Amniotic epithelial cell (primary cell): ENCODE data around the gene RBM22.
A peak's percentile ranks its signal among the peaks of the same experiment; 100 is the strongest.

Experiments used
- DNase-seq: peaks from one replicate; pipeline ENCODE4 v3.0.0-alpha.2; 2010; ENCODE audit warnings: low read depth

Gene RBM22

DNA sequence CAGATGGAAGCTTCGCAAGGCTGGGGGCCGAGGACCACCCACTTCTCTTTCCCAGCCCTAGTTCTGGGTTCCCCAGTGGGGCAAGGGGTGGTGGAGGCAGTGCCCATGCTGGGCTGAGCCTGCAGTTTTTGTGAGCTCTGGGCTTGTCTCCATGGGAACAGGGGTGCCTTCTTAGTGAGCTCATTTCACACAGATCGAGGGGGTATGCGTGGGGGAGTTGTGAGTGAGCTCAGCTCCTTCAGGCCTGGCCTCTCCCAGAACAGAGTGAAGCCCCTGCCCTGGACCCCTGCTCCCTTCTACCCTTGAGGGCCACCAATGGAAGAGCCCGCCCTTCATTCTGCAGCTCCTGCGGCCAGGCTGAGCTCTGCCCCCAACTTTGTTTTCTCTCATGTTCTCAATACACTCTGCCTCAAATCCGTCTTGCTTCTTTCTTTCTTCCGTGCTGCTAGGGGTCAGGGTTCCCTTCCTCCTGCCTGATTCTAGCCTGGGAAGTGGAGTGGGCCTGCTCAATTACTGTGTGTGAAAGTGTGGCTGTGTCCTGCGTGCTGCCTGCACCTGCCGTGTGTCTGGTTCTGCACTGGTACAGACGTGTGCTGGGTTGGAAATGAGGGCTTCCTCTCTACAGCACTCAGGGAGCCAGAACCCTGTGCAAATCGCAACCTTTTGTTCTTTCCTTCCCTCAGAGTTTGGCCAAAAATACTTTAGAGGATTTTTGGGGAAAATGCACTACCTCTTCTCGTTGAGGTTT, 48.8 kb downstream of the RBM22 start:
- DNase-seq: peak; percentile 39

DNA sequence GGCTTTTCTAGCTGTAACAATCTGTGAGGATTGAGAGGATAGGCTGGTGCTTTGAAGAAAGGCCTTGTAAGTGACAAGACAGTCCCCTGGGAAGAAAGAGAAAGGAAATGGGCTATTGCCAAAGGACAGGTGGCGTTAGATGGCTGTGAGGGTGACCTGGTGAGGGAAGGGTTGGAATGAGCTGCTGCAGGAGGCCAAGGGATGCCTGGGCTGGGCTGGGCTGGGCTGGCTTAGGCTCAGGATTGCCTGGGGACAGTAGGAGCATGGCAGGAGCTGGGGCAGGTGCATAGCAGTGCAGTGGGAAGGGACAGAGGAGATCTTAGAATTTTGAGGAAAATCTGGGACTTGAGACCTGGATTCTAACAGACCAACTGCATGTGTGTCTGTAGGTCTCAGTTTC, 49.5 kb downstream of the RBM22 start:
- DNase-seq: no peak

DNA sequence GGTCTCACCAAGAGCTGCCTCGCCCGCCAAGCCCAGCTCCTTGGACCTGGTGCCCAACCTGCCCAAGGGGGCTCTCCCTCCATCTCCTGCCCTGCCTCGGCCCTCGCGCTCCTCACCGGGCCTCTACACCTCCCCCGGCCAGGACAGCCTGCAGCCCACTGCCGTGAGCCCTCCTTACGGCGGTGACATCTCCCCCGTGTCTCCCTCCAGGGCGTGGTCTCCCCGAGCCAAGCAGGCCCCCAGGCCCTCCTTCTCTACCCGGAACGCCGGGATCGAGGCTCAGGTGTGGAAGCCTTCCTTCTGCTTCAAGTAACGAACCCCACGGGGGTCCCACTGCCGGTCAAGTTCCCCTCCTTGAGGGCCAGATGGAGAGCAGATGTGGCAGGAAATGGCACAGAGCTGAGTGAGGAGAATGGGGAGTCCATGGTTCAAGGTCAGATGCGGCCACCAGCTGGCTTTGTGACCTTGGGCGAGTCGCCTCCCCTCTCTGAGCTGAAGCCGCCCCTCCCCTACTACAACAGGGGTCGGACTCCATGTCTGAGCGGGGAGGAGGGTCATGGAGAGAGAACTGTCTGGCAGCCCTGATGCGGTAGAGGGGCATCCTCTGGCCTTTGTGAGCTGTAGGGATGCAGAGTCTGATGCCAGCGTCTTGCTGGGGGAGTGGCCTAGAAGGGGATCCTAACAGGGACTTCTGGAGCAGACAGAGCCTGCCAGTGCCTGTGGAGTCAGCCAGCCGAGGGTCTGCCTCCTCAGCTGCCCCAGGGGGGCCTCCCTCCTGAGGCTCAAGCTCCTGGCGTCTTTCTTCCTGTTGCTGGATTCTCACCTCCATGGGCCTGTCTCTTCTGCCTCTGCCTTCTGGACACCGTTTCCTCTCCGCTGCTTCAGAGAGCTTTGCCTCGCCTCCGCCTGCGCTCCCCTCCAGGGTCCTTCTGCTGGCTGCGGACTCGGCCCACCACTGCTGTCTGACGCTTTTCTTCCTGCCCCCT, 50.5 kb downstream of the RBM22 start:
- DNase-seq: no peak

DNA sequence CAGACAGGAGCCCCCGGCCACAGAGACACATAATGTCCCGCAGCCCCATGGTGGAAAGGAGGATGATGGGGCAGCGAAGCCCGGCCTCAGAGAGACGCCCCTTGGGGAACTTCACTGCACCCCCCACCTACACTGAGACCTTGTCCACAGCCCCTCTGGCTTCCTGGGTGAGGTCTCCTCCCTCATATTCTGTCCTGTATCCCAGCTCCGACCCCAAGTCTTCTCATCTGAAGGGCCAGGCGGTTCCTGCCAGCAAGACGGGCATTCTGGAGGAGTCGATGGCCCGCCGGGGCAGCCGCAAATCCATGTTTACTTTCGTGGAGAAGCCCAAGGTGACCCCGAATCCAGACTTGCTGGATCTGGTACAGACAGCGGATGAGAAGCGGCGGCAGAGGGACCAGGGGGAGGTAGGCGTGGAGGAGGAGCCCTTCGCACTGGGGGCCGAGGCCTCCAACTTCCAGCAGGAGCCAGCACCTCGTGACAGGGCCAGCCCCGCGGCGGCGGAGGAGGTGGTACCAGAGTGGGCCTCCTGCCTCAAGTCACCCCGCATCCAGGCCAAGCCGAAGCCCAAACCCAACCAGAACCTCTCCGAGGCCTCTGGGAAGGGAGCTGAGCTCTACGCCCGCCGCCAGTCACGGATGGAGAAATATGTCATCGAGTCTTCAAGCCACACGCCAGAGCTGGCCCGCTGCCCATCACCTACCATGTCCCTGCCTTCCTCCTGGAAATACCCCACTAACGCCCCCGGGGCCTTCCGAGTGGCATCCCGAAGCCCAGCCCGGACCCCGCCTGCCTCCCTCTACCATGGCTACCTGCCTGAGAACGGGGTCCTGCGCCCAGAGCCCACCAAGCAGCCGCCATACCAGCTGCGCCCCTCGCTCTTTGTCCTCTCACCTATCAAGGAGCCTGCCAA, 51.5 kb downstream of the RBM22 start:
- no peak for DNase-seq

DNA sequence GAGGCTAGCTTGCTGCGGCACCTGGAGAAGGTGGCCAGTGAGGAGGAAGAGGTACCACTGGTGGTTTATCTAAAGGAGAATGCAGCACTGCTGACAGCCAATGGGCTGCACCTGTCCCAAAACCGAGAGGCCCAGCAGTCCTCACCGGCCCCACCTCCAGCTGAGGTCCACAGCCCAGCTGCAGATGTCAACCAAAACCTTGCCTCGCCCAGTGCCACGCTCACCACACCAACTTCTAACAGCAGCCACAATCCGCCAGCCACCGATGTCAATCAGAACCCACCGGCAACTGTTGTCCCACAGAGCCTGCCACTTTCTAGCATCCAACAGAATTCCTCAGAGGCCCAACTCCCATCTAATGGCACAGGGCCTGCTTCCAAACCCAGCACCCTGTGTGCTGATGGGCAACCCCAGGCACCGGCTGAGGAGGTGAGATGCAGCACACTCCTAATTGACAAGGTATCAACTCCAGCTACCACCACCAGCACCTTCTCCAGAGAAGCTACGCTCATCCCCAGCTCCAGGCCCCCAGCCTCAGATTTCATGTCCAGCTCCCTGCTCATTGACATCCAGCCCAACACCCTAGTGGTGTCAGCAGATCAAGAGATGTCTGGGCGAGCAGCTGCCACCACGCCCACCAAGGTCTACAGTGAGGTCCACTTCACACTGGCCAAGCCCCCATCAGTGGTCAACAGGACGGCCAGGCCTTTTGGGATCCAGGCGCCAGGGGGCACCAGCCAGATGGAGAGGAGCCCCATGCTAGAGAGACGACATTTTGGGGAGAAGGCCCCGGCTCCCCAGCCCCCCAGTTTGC, 52.4 kb downstream of the RBM22 start:
- no peak for DNase-seq

DNA sequence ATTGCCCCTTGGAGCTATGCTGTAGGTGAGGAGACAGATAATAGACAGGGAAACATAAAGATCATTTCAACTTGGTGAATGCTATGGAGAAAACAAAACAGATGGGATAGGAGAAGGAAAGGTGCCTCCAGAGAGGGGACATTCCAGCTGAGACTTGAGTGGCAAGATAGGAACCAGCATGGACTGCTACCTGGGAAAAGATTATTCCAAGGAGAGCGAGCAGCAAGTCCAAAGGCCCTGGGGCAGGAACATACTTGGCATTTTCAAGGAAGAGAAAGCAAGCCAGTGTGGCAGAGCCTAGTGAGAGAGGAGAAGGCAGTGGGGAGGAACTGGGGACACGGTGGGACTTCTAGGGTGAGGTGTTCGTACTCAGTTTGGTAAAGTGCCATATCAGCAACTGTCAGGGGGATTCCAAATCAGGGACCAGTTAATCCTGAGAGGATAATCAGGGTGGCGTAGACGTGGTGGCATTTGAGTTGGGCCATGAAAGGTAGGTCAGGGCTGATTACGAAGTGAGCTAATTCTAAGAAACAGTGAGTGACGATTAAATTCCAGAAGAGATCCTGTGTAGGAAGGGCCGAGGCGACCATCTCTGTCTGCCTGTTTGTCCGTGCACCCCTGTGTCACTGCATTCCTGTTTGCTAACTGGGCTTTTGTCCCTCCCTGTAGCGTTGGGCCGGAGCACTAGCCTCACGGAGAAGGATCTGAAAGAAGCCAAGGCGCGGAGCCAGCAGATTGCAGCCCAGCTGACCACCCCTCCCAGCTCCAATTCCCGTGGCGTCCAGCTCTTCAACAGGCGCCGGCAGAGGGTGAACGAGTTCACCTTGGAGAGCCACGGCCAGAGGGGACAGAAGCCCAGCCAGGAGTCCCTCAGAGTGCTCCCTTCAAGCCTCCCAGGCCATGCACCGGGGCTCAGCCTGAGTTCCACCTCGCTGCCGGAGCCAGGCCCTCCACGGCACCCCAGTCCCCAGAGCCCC, 53.3 kb downstream of the RBM22 start:
- no peak for DNase-seq

DNA sequence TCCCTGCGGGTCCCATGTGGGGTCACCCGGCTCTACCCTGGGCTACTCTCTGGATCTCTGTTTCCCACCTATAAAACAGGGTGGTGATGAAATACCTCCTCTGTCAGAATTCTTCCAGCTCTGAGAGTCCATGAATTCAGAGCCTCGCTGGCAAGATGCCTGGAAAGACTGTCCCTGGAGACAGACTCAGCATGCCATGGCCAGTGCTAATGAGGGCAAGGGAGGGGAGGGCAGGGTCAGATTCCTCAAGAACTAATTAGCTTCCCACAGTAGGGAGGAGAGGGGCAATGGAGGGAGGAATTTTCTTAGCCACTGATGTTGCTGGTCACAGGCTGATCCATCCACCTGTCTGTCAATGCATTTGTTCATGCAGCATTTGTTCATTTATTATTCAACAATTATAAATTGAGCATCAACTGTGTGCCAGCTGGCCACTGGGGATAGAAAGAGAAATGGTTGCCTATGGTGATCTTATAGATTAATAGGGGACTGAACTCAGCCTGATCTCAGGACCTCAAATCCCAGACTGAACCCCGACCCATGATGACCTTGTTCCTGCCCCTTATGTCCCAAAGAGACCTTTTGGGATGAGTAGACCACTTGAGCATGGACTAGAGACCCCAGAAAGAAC, 55.7 kb downstream of the RBM22 start:
- peak; percentile 89 for DNase-seq

DNA sequence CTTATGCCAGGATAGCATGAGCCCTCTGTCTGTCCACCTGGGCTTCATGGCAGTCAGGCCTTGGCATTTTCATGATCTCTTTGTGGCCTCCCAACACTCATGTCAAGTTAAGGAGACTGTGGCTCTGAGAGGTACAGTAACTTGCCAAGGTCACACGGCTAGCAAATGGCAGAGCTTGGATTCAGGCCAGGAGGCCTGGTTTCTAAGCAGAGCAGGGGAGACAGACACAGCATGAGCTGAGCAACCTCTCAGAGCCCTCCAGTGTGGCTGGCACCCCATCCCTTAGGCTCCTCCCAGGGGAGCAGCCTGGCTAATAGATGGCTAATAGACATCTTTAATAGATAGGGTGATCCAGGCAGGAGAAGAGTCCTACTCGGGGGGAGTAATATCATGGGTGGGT, 56.3 kb downstream of the RBM22 start:
- no peak for DNase-seq

DNA sequence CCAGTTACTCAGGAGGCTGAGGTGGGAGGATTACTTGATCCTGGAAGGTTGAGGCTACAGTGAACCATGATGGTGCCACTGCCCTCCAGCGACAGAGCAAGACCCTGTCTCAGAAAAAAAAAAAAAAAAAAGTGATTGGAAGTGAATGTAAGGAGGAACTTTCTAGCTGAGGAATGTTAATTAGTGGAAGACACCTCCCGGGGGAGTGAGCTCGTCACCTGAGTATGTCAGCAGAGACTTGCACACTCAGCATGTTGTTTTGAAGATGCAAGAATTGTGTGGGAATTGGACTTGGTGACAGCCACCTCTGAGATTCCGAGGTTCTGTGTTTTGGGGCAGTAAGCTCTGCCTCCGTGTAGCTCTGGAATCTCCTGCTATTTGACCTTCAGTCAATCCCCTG, 56.8 kb downstream of the RBM22 start:
- no peak for DNase-seq

DNA sequence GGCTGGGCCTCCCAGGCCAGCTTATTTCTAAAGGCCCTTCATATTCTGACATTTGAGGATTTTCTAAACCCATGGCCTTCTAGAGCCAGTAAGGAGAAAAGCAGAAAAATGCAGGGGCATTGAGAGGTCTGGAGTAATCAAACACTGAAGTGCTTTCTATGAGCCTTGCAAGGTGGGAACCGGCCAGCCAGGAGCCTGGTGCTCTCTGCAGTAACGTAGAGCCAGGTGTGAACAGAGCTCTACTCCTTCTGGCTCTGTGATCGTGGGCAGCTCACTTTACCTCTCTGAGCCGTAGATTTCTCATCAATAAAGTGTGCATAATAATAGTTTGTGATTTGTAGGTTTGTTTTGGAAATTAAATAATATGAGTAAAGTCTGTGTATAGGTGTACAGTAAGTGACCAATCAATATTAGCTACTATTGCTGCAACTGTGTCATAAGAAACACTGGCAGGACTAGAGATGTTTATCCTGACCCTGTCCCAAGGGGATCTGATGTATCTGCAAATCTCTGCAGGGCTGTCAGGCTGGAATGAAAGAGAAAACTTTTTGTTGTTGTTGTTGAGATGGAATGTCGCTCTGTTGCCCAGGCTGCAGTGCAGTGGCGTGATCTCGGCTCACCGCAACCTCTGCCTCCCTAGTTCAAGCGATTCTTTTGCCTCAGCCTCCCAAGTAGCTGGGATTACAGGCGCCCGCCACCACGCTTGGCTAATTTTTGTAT, 57.7 kb downstream of the RBM22 start:
- DNase-seq: no peak

DNA sequence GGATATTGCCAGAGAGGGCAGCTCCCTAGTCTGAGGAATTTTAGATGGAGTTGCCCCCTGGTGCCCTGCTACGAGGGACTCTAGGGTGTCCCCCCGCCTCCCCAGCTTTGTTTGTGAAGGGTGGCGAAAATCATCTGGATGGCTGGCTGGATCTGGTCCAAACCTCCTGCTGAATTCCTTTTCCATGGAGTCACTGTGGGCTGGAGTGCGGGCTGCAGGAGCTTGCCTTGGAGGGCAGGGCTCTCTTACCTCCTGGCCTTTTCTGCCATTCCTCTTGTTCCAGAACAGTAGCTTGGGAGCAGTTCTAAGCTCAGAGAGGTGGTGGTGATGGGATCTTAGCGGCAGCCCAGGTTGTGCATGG, 58.3 kb downstream of the RBM22 start:
- DNase-seq: peak; percentile 92

DNA sequence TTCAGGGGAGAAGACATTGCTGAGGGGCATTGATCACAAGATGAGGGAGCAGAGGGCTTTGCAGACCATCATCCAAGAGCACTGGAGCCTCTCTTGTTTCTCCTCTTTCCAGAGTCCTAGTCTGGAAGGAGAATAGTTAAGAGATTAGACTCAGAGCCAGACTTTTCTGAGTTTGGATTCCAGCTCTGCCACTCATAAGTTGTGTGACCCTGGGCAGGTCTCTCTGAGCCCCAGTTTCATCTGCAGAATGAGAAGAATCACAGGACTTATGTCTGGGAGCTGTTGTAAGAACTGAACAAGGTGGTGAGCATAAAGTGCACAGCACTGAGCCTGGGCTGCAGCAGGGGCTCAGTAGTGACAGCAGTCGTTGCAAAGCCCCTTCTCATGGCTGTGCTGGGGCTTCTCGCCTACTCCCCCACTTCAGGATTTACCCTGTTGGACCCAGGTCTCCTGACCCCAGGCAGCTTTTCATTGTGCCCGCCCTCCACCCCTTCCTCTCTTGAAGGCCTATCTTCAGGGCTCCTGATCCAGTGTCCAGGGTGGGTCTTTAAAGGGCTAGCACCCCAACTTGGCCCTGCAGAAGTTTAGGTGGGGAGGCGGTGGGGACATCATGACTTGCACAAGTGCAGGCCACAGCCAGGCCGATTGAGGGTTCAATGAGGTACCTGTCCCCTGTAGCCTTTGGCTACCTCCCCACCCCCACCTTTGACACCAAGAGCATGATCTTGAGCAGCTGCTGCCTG, 58.9 kb downstream of the RBM22 start:
- DNase-seq: no peak

DNA sequence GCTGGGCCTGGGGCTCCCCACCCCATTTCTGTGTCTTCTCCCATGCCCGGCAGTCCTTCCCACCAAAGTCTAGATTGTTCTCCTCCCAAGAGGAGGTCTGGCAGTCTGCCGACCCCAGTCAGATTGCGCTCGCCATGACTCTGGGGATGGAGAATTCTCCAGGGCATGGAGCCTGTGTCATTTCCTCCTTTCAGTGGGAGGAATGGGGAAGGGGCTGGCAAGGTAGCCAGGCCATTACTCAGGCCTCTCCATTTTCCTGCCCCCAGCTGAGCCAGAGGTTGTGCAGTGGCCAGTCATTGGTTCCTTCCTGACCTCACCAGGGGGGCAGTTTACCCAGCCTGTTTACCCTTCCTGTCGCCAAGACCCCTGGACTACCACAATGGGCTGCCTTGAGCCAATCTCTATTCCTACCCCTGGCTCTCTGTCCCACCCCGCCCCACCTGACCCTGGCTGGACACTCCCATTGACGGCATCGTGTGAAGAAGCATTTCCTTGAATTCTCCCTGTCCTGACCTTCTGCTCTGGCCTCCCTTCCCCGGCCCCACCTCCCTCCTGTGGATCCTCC, 59.8 kb downstream of the RBM22 start:
- DNase-seq: peak; percentile 72
